IMR-90 (cell line): ENCODE results near the gene GNAZ. TPM values are rescaled to one million over a fixed set of nuclear protein-coding genes. Genes with fewer than 3 reads are reported as not detected.

Experiments
- ATAC-seq: fragments of 200-7000 bp; cut with Tn5 transposase; 2 replicates; pipeline ENCODE4 v1.9.1; 2020; ENCODE audit warnings: low read depth, mild to moderate bottlenecking, moderate library complexity
- BruUV-seq: library from RNA; stranded (reverse); fragments of 400-500 nt; replicated peaks from 2 replicates; lab custom pipeline; 2021; lab: Mats Ljungman, UMichigan
- CTCF ChIA-PET: fragments of 300-600 bp; formaldehyde crosslinking; extraction: SDS; loops from one replicate; lab custom pipeline; 2021; ENCODE audit warnings: antibody characterized with exemption; lab: Yijun Ruan, JAX
- POLR2A ChIA-PET: fragments of 300-600 bp; sonication (Branson Sonifier 250); formaldehyde crosslinking; loops from one replicate; lab custom pipeline; 2022; ENCODE audit warnings: antibody characterized with exemption; ENCODE audit not compliant: unreplicated experiment; lab: Charles Lee
- DNase-seq: peaks from one replicate; pipeline ENCODE4 v3.0.0; 2013
- H2AFZ ChIP-seq: replicated peaks from 2 replicates; pipeline ENCODE3; 2013; ENCODE audit warnings: low read length, mild to moderate bottlenecking; ENCODE audit not compliant: poor library complexity
- H2AK5ac ChIP-seq: 2 replicates; pipeline ENCODE4 v1.6.1; 2013; ENCODE audit warnings: low read depth, low read length, inconsistent platforms
- H2AK9ac ChIP-seq: replicated peaks from 2 replicates; pipeline ENCODE3; 2013; ENCODE audit warnings: mild to moderate bottlenecking, low read depth, low read length, moderate library complexity; ENCODE audit not compliant: poor library complexity
- H2BK120ac ChIP-seq: 2 replicates; pipeline ENCODE4 v1.6.1; 2013; ENCODE audit warnings: low read depth, low read length, inconsistent platforms
- H2BK15ac ChIP-seq: 3 replicates; pipeline ENCODE4 v1.6.1; 2013; ENCODE audit warnings: low read depth, low read length, inconsistent platforms
- H2BK20ac ChIP-seq: 2 replicates; pipeline ENCODE4 v1.6.1; 2013; ENCODE audit warnings: low read depth, mild to moderate bottlenecking, inconsistent platforms, low read length, moderate library complexity
- H2BK5ac ChIP-seq: 2 replicates; pipeline ENCODE4 v1.6.1; 2013; ENCODE audit warnings: mild to moderate bottlenecking, low read depth, low read length, inconsistent platforms; ENCODE audit not compliant: poor library complexity, severe bottlenecking
- H3K14ac ChIP-seq: replicated peaks from 2 replicates; pipeline ENCODE4 v1.6.1; 2013; ENCODE audit warnings: low read depth, low read length, inconsistent platforms
- H3K18ac ChIP-seq: 2 replicates; pipeline ENCODE4 v1.6.1; 2013; ENCODE audit warnings: low read depth, low read length, control low read depth
- H3K23ac ChIP-seq: 2 replicates; pipeline ENCODE4 v1.6.1; 2013; ENCODE audit warnings: low read depth, low read length, inconsistent platforms
- H3K27ac ChIP-seq: 2 replicates; pipeline ENCODE4 v1.5.1; 2013; ENCODE audit warnings: mild to moderate bottlenecking, control low read depth, low read length; ENCODE audit not compliant: insufficient read depth
- H3K27me3 ChIP-seq: 2 replicates; pipeline ENCODE4 v1.6.1; 2013; ENCODE audit warnings: low read length; ENCODE audit not compliant: control insufficient read depth, insufficient read depth
- H3K36me3 ChIP-seq: 2 replicates; pipeline ENCODE4 v1.6.1; 2013; ENCODE audit warnings: low read length, mixed read lengths; ENCODE audit not compliant: control insufficient read depth, insufficient read depth
- H3K4ac ChIP-seq: 2 replicates; pipeline ENCODE4 v1.6.1; 2013; ENCODE audit warnings: low read depth, low read length, inconsistent platforms
- H3K4me1 ChIP-seq: 2 replicates; pipeline ENCODE4 v1.6.1; 2013; ENCODE audit warnings: low read length, mixed read lengths; ENCODE audit not compliant: control insufficient read depth, insufficient read depth
- H3K4me2 ChIP-seq: 2 replicates; pipeline ENCODE4 v1.6.1; 2013; ENCODE audit warnings: low read depth, mild to moderate bottlenecking, control low read depth, low read length, moderate library complexity
- H3K4me3 ChIP-seq: 2 replicates; pipeline ENCODE4 v1.5.1; 2013; ENCODE audit warnings: low read depth, mild to moderate bottlenecking, control low read depth, low read length, moderate library complexity; ENCODE audit not compliant: insufficient read depth
- H3K56ac ChIP-seq: 2 replicates; pipeline ENCODE4 v1.6.1; 2013; ENCODE audit warnings: low read length, inconsistent platforms; ENCODE audit not compliant: insufficient read depth; ENCODE audit errors: extremely low read depth
- H3K79me1 ChIP-seq, 2 experiments: 2 replicates each; pipeline ENCODE4 v1.6.1; 2013; ENCODE audit warnings: low read length in 2 of 2, inconsistent platforms in 1 of 2, low read depth in 1 of 2
- H3K9ac ChIP-seq: 2 replicates; pipeline ENCODE4 v1.6.1; 2013; ENCODE audit warnings: low read depth, low read length, control low read depth
- H3K9me1 ChIP-seq: 2 replicates; pipeline ENCODE4 v1.6.1; 2013; ENCODE audit warnings: low read length, inconsistent platforms; ENCODE audit not compliant: insufficient read depth
- H3K9me3 ChIP-seq: 2 replicates; pipeline ENCODE4 v1.6.1; 2013; ENCODE audit warnings: low read length; ENCODE audit not compliant: control insufficient read depth, insufficient read depth
- H4K20me1 ChIP-seq: 2 replicates; pipeline ENCODE4 v1.6.1; 2013; ENCODE audit warnings: low read length, inconsistent platforms; ENCODE audit not compliant: insufficient read depth
- H4K5ac ChIP-seq: 2 replicates; pipeline ENCODE4 v1.6.1; 2013; ENCODE audit warnings: mild to moderate bottlenecking, low read depth, low read length, control low read depth
- H4K8ac ChIP-seq, 2 experiments: 2 replicates each; pipeline ENCODE4 v1.6.1; 2013; ENCODE audit warnings: low read depth in 2 of 2, low read length in 2 of 2, control low read depth in 1 of 2, inconsistent platforms in 1 of 2
- H4K91ac ChIP-seq: 2 replicates; pipeline ENCODE4 v1.6.1; 2013; ENCODE audit warnings: low read depth, low read length, inconsistent platforms; ENCODE audit not compliant: insufficient read depth
- BHLHE40 ChIP-seq: fragments of 150-350 bp; IDR thresholded peaks from 2 replicates; pipeline ENCODE4 v1.6.1; 2016; ENCODE audit warnings: mild to moderate bottlenecking, low read depth, low read length
- CEBPB ChIP-seq: IDR thresholded peaks from 2 replicates; pipeline ENCODE4 v1.6.1; 2012; ENCODE audit warnings: low read depth, low read length, improper control_type of control experiment
- FOS ChIP-seq: fragments of 150-350 bp; IDR thresholded peaks from 2 replicates; pipeline ENCODE4 v1.6.1; 2016; ENCODE audit warnings: low read depth, low read length
- MAFK ChIP-seq: IDR thresholded peaks from 2 replicates; pipeline ENCODE4 v1.6.1; 2012; ENCODE audit warnings: low read depth, low read length, improper control_type of control experiment
- MXI1 ChIP-seq: IDR thresholded peaks from 2 replicates; pipeline ENCODE4 v1.6.1; 2012; ENCODE audit warnings: low read depth, mild to moderate bottlenecking, low read length, moderate library complexity, borderline replicate concordance
- NFE2L2 ChIP-seq: fragments of 150-350 bp; IDR thresholded peaks from 2 replicates; pipeline ENCODE4 v1.6.1; 2016; ENCODE audit warnings: low read depth, mild to moderate bottlenecking, low read length
- SMC3 ChIP-seq: fragments of 150-350 bp; IDR thresholded peaks from 2 replicates; pipeline ENCODE4 v1.6.1; 2016; ENCODE audit warnings: low read depth, mild to moderate bottlenecking, antibody characterized with exemption, low read length, moderate library complexity
- WGBS, 2 experiments: methylation state at CpG; one replicate each; pipeline versions ENCODE4 v1.1.5 to v1.1.7; 2013; ENCODE audit warnings: missing lambda C conversion rate in 2 of 2; ENCODE audit not compliant: insufficient read length in 1 of 2; ENCODE audit errors: extremely low coverage in 2 of 2; 5-methylcytosine and 5-hydroxymethylcytosine counted together
- dilution Hi-C: fragments of 300-500 bp; cut with HindIII; formaldehyde crosslinking; loops from one replicate; pipeline ENCODE4 v1.14.3; 2018; ENCODE audit warnings: low sequenced_read_pairs; ENCODE audit not compliant: unreplicated experiment
- in situ Hi-C: fragments of 300-500 bp; cut with MboI; formaldehyde crosslinking; loops from 3 replicates; pipeline ENCODE4 v1.14.3; 2019; ENCODE audit warnings: low sequenced_read_pairs, inconsistent platforms, mixed read lengths
- intact Hi-C: fragments of 100-400 bp; cut with micrococcal nuclease; formaldehyde crosslinking; loops from 2 replicates; pipeline ENCODE4 v1.10.0; 2022
- polyA plus RNA-seq, 3 experiments: library from polyadenylated mRNA; depleted of rRNA; stranded (reverse); fragments of >200 nt; gene quantifications; 2 replicates each; pipeline ENCODE4 v1.2.3, GENCODE V29; 2012; ENCODE audit warnings: low replicate concordance in 1 of 3
- total RNA-seq: library from RNA; depleted of rRNA; stranded (reverse); fragments of >200 nt; gene quantifications from 2 replicates; pipeline ENCODE4 v1.2.3, GENCODE V29; 2012

Gene GNAZ
- total and polyA plus RNA-seq, 2 of the 4 experiments (the other 2 are of a cell fraction): 1.5 to 2.5 TPM

DNA sequence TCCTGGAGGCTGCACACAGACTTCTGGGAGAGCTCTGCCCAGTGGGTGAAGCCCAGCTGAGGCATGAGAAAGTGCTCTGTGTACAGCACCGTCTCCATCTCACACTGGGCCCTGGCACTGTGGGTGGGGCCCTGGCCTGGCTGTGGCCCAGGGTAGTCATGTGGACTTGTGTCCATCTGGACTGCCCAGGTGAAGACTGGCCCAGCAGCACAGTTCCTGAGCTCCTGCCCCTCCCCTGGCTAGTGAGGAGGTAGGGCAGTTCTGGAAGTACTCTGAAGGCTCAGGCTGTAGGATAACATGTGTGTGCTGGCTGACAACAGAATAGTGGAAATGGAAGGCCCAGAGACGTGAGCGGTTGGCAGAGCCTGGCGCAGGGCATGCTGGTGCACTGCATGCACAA, 36.0 kb downstream of the GNAZ start:
- H4K91ac ChIP-seq: no peak overlapping the region
- no TSS peak for BruUV-seq

More for the DNA sequence above, 36.0 kb downstream of the GNAZ start:
- H2AK9ac ChIP-seq: no peak overlapping the region
- no peak overlapping the region for H3K4me3 ChIP-seq
- CTCF ChIA-PET: no interaction called here
- no peak overlapping the region for H2AFZ ChIP-seq
- no peak for ATAC-seq
- no peak overlapping the region for H4K8ac ChIP-seq
- no peak overlapping the region for H3K4ac ChIP-seq
- WGBS, 2 experiments: no CpG with 5 or more reads among the region's 4 CpGs
- in situ Hi-C loops: no loop called here
- dilution Hi-C loops: no loop called here
- H3K9me1 ChIP-seq: no peaks in the 10 kb centered on the region
- no peaks in the 10 kb centered on the region for H4K20me1 ChIP-seq
- H2BK120ac ChIP-seq: no peak overlapping the region
- H3K79me1 ChIP-seq: no peaks in the 10 kb centered on the region
- no peaks in the 10 kb centered on the region for H3K36me3 ChIP-seq
- H3K56ac ChIP-seq: no peak overlapping the region
- no peak overlapping the region for H3K14ac ChIP-seq
- TF ChIP-seq CEBPB: no peak
- no peak for TF ChIP-seq MAFK
- no peak for TF ChIP-seq SMC3
- TF ChIP-seq MXI1: no peak
- no peak for TF ChIP-seq FOS
- no peak for TF ChIP-seq BHLHE40
- no peak for TF ChIP-seq NFE2L2
- no peaks in the 10 kb centered on the region for H3K9me3 ChIP-seq
- POLR2A ChIA-PET: no interaction called here
- no peak for DNase-seq
- no peak overlapping the region for H4K5ac ChIP-seq
- no peak overlapping the region for H3K27ac ChIP-seq
- peaks cover 2% of the 10 kb centered on the region; the same call in 1 of the 2 replicates for H3K27me3 ChIP-seq
- no peak overlapping the region for H2BK5ac ChIP-seq
- no peaks in the 10 kb centered on the region for H3K4me1 ChIP-seq
- H2BK20ac ChIP-seq: no peak overlapping the region
- H3K4me2 ChIP-seq: no peak overlapping the region
- H3K9ac ChIP-seq: no peak overlapping the region
- no peak overlapping the region for H2AK5ac ChIP-seq
- no peak overlapping the region for H2BK15ac ChIP-seq
- no peak overlapping the region for H3K18ac ChIP-seq
- intact Hi-C loops: no loop called here
- no peak overlapping the region for H3K23ac ChIP-seq
